ENCODE data around the gene ISY1.

The ISY1 gene

DNA sequence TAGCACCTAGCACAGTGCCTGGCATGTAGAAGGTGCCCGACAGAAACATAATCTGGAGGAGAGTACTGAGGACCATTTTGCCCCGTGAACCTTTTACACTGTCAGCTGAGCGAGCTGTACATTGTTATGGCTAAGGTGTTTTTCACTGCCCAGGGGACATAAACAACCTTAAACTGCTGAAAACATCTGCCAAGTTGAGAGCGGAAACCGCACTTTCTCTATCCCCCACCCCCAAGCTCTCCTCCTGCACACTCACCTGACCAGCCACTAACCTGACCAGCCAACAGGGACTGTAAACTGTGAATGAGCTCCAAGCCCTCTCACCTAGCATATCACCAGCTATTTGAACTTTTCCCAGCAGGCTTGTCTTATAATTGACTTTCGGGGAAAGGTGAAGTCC is 56.8 kb downstream of the ISY1 start:
- Histone ChIP-seq H3K27me3 (ENCODE audit: control insufficient read depth, low read length) (no peaks in the 10 kb centered on the region), H3K4me2 (ENCODE audit: low read length) (no peak overlapping the region), H3K9me3 (ENCODE audit: control insufficient read depth, insufficient read depth, low read length) (no peaks in the 10 kb centered on the region), H3K4me3 (ENCODE audit: low read length) (no peak overlapping the region), H3F3A (ENCODE audit: control insufficient read depth, insufficient read depth) (no peaks in the 10 kb centered on the region), H3K36me3 (ENCODE audit: control insufficient read depth, low read length) (no peaks in the 10 kb centered on the region), H4K20me1 (ENCODE audit: control insufficient read depth, insufficient read depth, low read depth, low read length) (no peaks in the 10 kb centered on the region), H3K9me2 (replicated peaks; ENCODE audit: control insufficient read depth, low read length) (no peaks in the 10 kb centered on the region), H3K4me1 (ENCODE audit: control insufficient read depth, low read length) (no peaks in the 10 kb centered on the region), H3K27ac (ENCODE audit: low read depth, low read length) (no peak overlapping the region), H3K79me2 (ENCODE audit: control insufficient read depth, low read length) (no peaks in the 10 kb centered on the region)
- no peak for TF ChIP-seq EZH2phosphoT487 (IDR thresholded peaks at IDR 0.05; ENCODE audit: borderline replicate concordance, low read length)
- TF ChIP-seq CTCF (IDR thresholded peaks at IDR 0.05; ENCODE audit: low read depth, low read length, poor library complexity, severe bottlenecking): no peak

GRCh38 chr3:129103296-129103695 is 57.6 kb downstream of the ISY1 start:
- Histone ChIP-seq H3F3A (ENCODE audit: control insufficient read depth, insufficient read depth) (no peaks in the 10 kb centered on the region), H3K9me3 (ENCODE audit: control insufficient read depth, insufficient read depth, low read length) (no peaks in the 10 kb centered on the region), H3K27ac (ENCODE audit: low read depth, low read length) (no peak overlapping the region), H3K4me1 (ENCODE audit: control insufficient read depth, low read length) (no peaks in the 10 kb centered on the region), H3K4me3 (ENCODE audit: low read length) (no peak overlapping the region), H3K36me3 (ENCODE audit: control insufficient read depth, low read length) (no peaks in the 10 kb centered on the region), H3K79me2 (ENCODE audit: control insufficient read depth, low read length) (no peaks in the 10 kb centered on the region), H3K27me3 (ENCODE audit: control insufficient read depth, low read length) (no peaks in the 10 kb centered on the region), H3K4me2 (ENCODE audit: low read length) (no peak overlapping the region), H3K9me2 (replicated peaks; ENCODE audit: control insufficient read depth, low read length) (no peaks in the 10 kb centered on the region), H4K20me1 (ENCODE audit: control insufficient read depth, insufficient read depth, low read depth, low read length) (no peaks in the 10 kb centered on the region)
- TF ChIP-seq CTCF (IDR thresholded peaks at IDR 0.05; ENCODE audit: low read depth, low read length, poor library complexity, severe bottlenecking): no peak
- TF ChIP-seq EZH2phosphoT487 (IDR thresholded peaks at IDR 0.05; ENCODE audit: borderline replicate concordance, low read length): no peak

DNA sequence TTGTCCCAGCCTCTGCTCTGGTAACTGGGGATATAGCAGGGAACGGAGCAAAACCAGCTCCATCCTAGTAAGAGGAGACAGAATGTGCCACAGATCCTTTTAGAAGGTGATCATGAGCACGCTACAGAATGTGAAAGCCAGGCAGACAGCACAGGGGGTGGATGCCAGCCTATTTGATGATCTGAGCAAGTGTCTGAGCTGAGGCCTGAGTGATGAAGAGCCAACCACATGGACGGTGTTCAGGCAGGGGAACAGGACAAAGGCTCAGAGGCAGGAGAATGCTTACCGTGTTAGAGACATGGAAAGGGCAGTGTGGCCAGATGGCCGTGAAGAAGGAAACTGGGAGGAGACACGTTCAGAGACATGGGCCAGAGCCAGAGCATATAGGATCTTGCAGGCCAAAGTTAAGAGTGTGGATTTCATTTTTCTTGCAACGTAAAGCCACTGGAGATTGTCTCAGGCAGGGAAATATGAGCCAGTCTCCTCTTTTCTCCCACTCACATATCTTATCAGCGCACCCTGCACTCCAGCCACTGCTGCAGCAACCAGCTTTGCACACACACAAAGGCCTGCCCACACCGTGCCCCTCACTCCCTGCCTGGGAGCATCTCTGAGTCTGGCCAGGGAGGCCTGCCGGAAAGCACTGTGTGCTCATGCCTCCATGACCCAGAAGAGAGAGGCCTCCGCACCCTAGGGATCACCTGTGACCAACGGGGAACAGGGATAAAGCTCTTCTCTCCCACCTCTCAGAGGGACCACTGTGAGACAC is 59.3 kb downstream of the ISY1 start:
- Histone ChIP-seq H3K9me2 (replicated peaks; ENCODE audit: control insufficient read depth, low read length) (no peaks in the 10 kb centered on the region), H3K27ac (ENCODE audit: low read depth, low read length) (no peak overlapping the region), H3K27me3 (ENCODE audit: control insufficient read depth, low read length) (no peaks in the 10 kb centered on the region), H3K9me3 (ENCODE audit: control insufficient read depth, insufficient read depth, low read length) (no peaks in the 10 kb centered on the region), H3K4me3 (ENCODE audit: low read length) (no peak overlapping the region), H3K4me1 (ENCODE audit: control insufficient read depth, low read length) (no peaks in the 10 kb centered on the region), H3K36me3 (ENCODE audit: control insufficient read depth, low read length) (no peaks in the 10 kb centered on the region), H4K20me1 (ENCODE audit: control insufficient read depth, insufficient read depth, low read depth, low read length) (no peaks in the 10 kb centered on the region), H3K4me2 (ENCODE audit: low read length) (no peak overlapping the region), H3F3A (ENCODE audit: control insufficient read depth, insufficient read depth) (no peaks in the 10 kb centered on the region), H3K79me2 (ENCODE audit: control insufficient read depth, low read length) (no peaks in the 10 kb centered on the region)
- TF ChIP-seq EZH2phosphoT487 (IDR thresholded peaks at IDR 0.05; ENCODE audit: borderline replicate concordance, low read length) (no peak), CTCF (IDR thresholded peaks at IDR 0.05; ENCODE audit: low read depth, low read length, poor library complexity, severe bottlenecking) (no peak)

All from DOHH2 (cell line).